GM06990 (cell line): ENCODE results near the gene AATK.

Experiments
- DNase-seq: peaks from one replicate; pipeline ENCODE4 v3.0.0-alpha.2; 2011; ENCODE audit not compliant: insufficient read length; ENCODE audit errors: extremely low read depth
- H3K27me3 ChIP-seq: replicated peaks from 2 replicates; pipeline ENCODE4 v1.6.0; 2011; ENCODE audit warnings: low read length; ENCODE audit not compliant: control insufficient read depth, insufficient read depth
- H3K36me3 ChIP-seq: 2 replicates; pipeline ENCODE4 v1.5.1; 2011; ENCODE audit warnings: low read length; ENCODE audit not compliant: control insufficient read depth, insufficient read depth
- H3K4me3 ChIP-seq: replicated peaks from 2 replicates; pipeline ENCODE4 v1.5.1; 2011; ENCODE audit warnings: low read depth, mild to moderate bottlenecking, control low read depth, low read length
- TF ChIP-seq, protein P1 (sequence below): IDR thresholded peaks from 2 replicates; pipeline ENCODE4 v1.5.1; 2011; ENCODE audit warnings: low read length, control low read depth, mild to moderate bottlenecking, inconsistent platforms; ENCODE audit not compliant: insufficient read depth, poor library complexity, severe bottlenecking

The AATK gene

GRCh38 chr17:81198826-81199481, 32.9 kb upstream of the AATK start:
- peaks cover 5% of the 10 kb centered on the region for H3K36me3 ChIP-seq

GRCh38 chr17:81197831-81198490, 31.9 kb upstream of the AATK start:
- TF ChIP-seq, protein P1, sequence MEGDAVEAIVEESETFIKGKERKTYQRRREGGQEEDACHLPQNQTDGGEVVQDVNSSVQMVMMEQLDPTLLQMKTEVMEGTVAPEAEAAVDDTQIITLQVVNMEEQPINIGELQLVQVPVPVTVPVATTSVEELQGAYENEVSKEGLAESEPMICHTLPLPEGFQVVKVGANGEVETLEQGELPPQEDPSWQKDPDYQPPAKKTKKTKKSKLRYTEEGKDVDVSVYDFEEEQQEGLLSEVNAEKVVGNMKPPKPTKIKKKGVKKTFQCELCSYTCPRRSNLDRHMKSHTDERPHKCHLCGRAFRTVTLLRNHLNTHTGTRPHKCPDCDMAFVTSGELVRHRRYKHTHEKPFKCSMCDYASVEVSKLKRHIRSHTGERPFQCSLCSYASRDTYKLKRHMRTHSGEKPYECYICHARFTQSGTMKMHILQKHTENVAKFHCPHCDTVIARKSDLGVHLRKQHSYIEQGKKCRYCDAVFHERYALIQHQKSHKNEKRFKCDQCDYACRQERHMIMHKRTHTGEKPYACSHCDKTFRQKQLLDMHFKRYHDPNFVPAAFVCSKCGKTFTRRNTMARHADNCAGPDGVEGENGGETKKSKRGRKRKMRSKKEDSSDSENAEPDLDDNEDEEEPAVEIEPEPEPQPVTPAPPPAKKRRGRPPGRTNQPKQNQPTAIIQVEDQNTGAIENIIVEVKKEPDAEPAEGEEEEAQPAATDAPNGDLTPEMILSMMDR = no peak
- Histone ChIP-seq H3K27me3 (no peaks in the 10 kb centered on the region), H3K4me3 (no peak overlapping the region), H3K36me3 (peaks cover 3% of the 10 kb centered on the region)
- no peak for DNase-seq

More at GRCh38 chr17:81198826-81199481, 32.9 kb upstream of the AATK start:
- Histone ChIP-seq H3K4me3 (no peak overlapping the region), H3K27me3 (no peaks in the 10 kb centered on the region)
- DNase-seq = no peak
- TF ChIP-seq, protein P1 = no peak

DNA sequence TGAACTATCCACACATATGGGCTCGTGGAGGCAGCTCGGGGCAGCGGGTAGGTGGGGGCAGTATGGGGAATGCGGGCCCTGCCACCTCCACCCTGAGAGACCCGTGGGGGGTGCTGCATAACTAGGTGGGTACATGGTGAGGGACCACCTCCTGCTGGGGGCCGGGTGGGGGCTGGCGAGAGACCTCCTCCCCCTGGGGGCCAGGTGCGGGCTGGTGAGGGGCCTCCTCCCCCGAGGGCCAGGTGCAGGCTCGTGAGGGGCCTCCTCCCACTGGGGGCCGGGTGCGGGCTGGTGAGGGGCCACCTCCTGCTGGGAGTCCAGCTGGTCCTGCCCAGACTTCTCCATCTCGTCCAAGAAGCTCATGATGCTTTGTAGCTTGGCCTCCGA, 31.4 kb upstream of the AATK start:
- DNase-seq = no peak
- no peaks in the 10 kb centered on the region for H3K27me3 ChIP-seq
- TF ChIP-seq, protein P1 = no peak
- peaks cover 3% of the 10 kb centered on the region for H3K36me3 ChIP-seq
- H3K4me3 ChIP-seq = no peak overlapping the region

DNA sequence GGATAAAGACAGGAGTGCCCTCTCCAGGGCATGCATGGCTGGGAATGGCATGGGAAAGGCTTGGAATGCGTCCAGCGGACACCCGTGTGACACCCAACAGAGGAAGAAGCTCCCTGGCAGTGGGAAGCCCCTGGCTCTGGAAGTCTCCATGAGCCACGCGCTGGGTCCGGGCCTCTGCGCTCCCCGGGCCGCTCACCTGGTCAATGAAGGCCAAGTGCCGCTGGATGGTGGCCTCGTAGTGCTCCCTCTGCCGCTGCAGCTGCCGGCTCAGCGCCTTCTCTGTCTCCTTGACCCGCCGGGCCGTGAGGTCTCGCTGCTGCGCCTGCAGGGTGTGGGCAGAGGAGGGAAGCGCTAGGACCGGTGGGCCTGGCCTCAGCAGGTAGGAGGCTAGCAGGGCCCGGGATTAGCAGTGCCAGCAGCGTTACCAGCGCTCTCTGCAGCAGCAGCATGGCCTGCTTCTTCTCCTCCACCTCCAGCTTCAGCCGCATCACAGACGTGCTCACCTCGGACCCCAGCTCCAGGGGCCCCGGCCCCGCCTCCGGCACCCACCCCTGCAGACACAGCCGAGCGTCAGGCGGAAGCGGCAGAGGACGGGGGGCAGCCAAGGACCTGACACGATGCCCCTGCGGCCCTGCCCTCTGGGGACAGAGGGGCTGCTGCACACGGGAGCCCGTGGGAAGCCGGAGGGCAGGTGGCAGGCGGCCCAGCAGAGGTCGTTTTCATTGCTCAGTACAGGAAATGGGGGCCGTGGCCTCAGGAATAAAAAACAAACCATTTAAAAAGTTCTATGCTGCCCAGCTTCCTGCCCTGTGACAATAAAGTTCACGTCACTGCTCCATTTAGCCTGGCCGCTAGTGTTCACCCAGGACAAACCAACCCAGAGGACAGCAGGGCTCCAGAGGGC, 30.7 kb upstream of the AATK start:
- no peak for DNase-seq
- no peaks in the 10 kb centered on the region for H3K27me3 ChIP-seq
- TF ChIP-seq, protein P1 = no peak
- no peak overlapping the region for H3K4me3 ChIP-seq
- H3K36me3 ChIP-seq = peaks cover 3% of the 10 kb centered on the region

DNA sequence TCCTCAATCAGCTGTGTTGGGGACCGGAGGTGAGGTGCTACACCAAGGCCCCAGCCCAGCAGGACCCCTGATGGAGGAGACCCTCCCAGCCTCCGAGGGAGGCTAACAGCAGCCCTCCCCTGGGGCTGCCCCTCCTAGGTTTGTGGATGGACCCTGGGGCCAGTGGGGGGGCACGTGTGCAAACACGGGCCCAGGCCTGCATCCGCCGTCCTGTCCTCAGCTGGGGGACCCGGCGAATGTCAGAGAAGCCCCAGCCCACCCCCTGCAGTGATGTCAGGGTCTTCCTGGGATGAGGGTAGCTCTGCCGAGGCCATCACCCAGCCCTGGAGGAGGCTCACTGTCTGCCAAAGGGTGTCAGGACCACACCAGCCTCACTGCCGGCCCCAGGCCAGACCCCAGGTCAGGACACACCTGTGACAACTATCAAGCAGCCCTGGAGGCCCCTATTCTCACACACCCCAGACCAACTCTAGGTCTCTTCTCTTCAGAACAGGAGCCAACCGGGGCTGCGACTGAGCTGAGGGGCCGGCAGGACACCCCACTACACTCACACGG, 30.0 kb upstream of the AATK start:
- H3K36me3 ChIP-seq = peaks cover 3% of the 10 kb centered on the region

More for the DNA sequence above, 30.0 kb upstream of the AATK start:
- DNase-seq = no peak
- no peaks in the 10 kb centered on the region for H3K27me3 ChIP-seq
- TF ChIP-seq, protein P1 = no peak
- no peak overlapping the region for H3K4me3 ChIP-seq
